K562 (cell line): ENCODE data around the gene PRICKLE4. TPM values are rescaled to one million over a fixed set of nuclear protein-coding genes. Genes with fewer than 3 reads are reported as not detected.

Source experiments
- ARID2 ChIP-seq: fragments of 450-650 bp; IDR thresholded peaks from 2 replicates; pipeline ENCODE4 v1.6.1; 2017; ENCODE audit warnings: antibody characterized with exemption, mild to moderate bottlenecking
- BDP1 ChIP-seq: IDR thresholded peaks from 3 replicates; pipeline ENCODE4 v1.6.1; 2011; ENCODE audit not compliant: insufficient read length, insufficient read depth
- CBFA2T2 ChIP-seq: fragments of 450-650 bp; conservative IDR thresholded peaks from 2 replicates; pipeline ENCODE4 v1.6.1; 2017; ENCODE audit warnings: mild to moderate bottlenecking
- HLTF ChIP-seq: fragments of 450-650 bp; IDR thresholded peaks from 2 replicates; pipeline ENCODE4 v1.6.1; 2016
- LCOR ChIP-seq: sonication (generic); formaldehyde crosslinking; IDR thresholded peaks from 2 replicates; pipeline ENCODE4 v1.8.0; 2022; ENCODE audit warnings: mild to moderate bottlenecking, missing genetic modification reagents
- MCM2 ChIP-seq: fragments of 450-650 bp; IDR thresholded peaks from 2 replicates; pipeline ENCODE4 v1.6.1; 2017; ENCODE audit warnings: low read depth, mild to moderate bottlenecking
- NR3C1 ChIP-seq: sonication (generic); formaldehyde crosslinking; IDR thresholded peaks from 2 replicates; pipeline ENCODE4 v1.8.1; 2022; ENCODE audit warnings: missing genetic modification reagents
- POU5F1 ChIP-seq: fragments of 150-350 bp; IDR thresholded peaks from 2 replicates; pipeline ENCODE4 v1.6.1; 2014; ENCODE audit warnings: borderline replicate concordance, low read length, low read depth, mild to moderate bottlenecking; ENCODE audit not compliant: partially characterized antibody
- RBM34 ChIP-seq: fragments of 200-400 bp; formaldehyde crosslinking; IDR thresholded peaks from 2 replicates; pipeline ENCODE4 v1.6.1; 2018; ENCODE audit warnings: low read length, borderline replicate concordance; ENCODE audit not compliant: insufficient read depth
- SMAD1 ChIP-seq: fragments of 150-350 bp; IDR thresholded peaks from 2 replicates; pipeline ENCODE4 v1.6.1; 2014; ENCODE audit warnings: low read length, low read depth; ENCODE audit not compliant: partially characterized antibody
- U2AF1 ChIP-seq: fragments of 200-400 bp; formaldehyde crosslinking; optimal IDR thresholded peaks from 2 replicates; pipeline ENCODE3; 2017; ENCODE audit warnings: mild to moderate bottlenecking, low read depth, low read length, moderate library complexity
- ZEB2 ChIP-seq: fragments of 450-650 bp; IDR thresholded peaks from 2 replicates; pipeline ENCODE4 v1.6.1; 2016
- polyA plus RNA-seq, 8 experiments: library from polyadenylated mRNA; depleted of rRNA in 4 of 8; stranded (reverse) in 5 of 8; unstranded in 3 of 8; fragments of >200 nt; fragmentation: Nextera tagmentation in 2 of 8; fragmentation: Illumina TruSeq in 1 of 8; extraction: Ambion mirVana in 2 of 8; extraction: Trizol in 1 of 8; gene quantifications; 2 replicates each; pipeline versions ENCODE4 v1.2.1 to v1.2.3, GENCODE V29; 2011 to 2014; ENCODE audit warnings: inconsistent platforms in 1 of 8, missing spikeins in 1 of 8
- total RNA-seq, 7 experiments: library from RNA; depleted of rRNA in 6 of 7; stranded (reverse); fragments of >200 nt in 6 of 7; fragmentation: Illumina TruSeq in 2 of 7; extraction: Trizol in 2 of 7; gene quantifications; 2 replicates each; pipeline versions ENCODE4 v1.2.1 to v1.2.3, GENCODE V29; 2011 to 2021; ENCODE audit warnings: low replicate concordance in 1 of 7
- TF ChIP-seq, protein P1 (sequence below): fragments of 450-650 bp; IDR thresholded peaks from 2 replicates; pipeline ENCODE4 v1.6.1; 2018; ENCODE audit warnings: mild to moderate bottlenecking, low read depth; ENCODE audit not compliant: partially characterized antibody
- TF ChIP-seq, protein P2 (sequence below), 2 experiments: fragments of 450-650 bp in 1 of 2; sonication (generic) in 1 of 2; formaldehyde crosslinking in 1 of 2; IDR thresholded peaks in 1 of 2; conservative IDR thresholded peaks in 1 of 2; 2 replicates each; pipeline versions ENCODE4 v1.6.1 to v1.8.1; 2016 to 2023; ENCODE audit warnings: mild to moderate bottlenecking in 2 of 2, moderate library complexity in 2 of 2, inconsistent platforms in 1 of 2, missing genetic modification reagents in 1 of 2
- TF ChIP-seq, protein P3 (sequence below): fragments of 250-450 bp; sonication (Bioruptor Pico); IDR thresholded peaks from 2 replicates; pipeline ENCODE4 v1.9.0; 2021; ENCODE audit warnings: mild to moderate bottlenecking
- TF ChIP-seq, protein P4 (sequence below): sonication (generic); formaldehyde crosslinking; IDR thresholded peaks from 2 replicates; pipeline ENCODE4 v1.8.0; 2023; ENCODE audit warnings: mild to moderate bottlenecking, missing genetic modification reagents
- TF ChIP-seq, protein P5 (sequence below), 2 experiments: fragments of 450-650 bp; IDR thresholded peaks; 2 replicates each; pipeline ENCODE4 v1.6.1; 2016

Gene PRICKLE4
- total and polyA plus RNA-seq, 9 of the 15 experiments (the other 6 are each of a cell fraction or from before 2014, with no cell fraction given) = 0.20 to 0.32 (median 0.27) TPM; not detected in 6

DNA sequence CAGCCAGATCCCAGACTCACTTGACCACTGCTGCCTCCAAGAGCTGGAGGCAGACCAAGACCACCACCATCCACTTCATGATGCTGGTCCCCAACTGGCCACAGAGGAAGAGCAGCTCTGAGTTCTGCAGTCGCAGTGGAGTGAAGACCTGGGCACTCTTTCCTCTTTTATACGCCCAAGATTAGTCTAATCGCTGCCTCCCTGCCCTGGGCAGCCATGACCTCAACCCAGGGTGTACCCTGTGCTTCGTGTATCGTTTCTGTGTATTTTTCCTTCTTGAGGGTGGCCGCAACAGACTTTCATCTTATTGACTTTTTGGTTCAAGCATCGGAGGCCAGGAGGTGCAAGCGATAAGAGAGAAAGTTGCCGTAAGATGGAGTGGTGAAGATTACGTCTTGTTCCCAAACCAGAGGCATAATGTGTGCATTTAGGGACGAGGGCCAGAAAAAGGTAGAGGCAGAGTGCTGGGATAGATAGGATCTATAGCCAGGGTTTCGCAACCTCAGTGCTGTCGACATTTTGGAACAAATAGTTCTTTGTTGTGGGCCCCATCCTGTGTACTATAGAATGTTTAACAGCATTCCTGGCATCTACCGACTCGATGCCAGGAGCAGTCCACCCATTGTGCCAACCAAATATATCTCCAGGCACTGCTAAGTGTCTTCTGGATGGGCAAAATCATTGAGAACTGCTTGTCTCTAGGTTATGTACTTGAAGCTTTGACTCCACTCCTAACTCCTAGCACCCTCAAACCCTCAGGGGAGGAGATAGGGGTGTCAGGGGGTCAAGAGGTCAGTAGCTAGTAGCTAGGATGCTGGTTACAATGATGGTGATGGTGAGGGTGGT lies 33.1 kb upstream of the PRICKLE4 start, which contains the start of gene PGC (continued):
- TF ChIP-seq, protein P1, sequence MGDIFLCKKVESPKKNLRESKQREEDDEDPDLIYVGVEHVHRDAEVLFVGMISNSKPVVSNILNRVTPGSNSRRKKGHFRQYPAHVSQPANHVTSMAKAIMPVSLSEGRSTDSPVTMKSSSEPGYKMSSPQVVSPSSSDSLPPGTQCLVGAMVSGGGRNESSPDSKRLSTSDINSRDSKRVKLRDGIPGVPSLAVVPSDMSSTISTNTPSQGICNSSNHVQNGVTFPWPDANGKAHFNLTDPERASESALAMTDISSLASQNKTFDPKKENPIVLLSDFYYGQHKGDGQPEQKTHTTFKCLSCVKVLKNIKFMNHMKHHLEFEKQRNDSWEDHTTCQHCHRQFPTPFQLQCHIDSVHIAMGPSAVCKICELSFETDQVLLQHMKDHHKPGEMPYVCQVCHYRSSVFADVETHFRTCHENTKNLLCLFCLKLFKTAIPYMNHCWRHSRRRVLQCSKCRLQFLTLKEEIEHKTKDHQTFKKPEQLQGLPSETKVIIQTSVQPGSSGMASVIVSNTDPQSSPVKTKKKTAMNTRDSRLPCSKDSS = no peak
- TF ChIP-seq, protein P2, sequence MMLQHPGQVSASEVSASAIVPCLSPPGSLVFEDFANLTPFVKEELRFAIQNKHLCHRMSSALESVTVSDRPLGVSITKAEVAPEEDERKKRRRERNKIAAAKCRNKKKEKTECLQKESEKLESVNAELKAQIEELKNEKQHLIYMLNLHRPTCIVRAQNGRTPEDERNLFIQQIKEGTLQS (IDR thresholded peaks at IDR 0.05) = peak; percentile 59
- TF ChIP-seq, protein P2 (CRISPR knock-in tag; conservative IDR thresholded peaks at IDR 0.05) = no peak
- TF ChIP-seq CBFA2T2 = peak; percentile 54
- TF ChIP-seq, protein P3, sequence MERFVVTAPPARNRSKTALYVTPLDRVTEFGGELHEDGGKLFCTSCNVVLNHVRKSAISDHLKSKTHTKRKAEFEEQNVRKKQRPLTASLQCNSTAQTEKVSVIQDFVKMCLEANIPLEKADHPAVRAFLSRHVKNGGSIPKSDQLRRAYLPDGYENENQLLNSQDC (CRISPR knock-in tag) = no peak
- peak; percentile 27 for TF ChIP-seq SMAD1
- TF ChIP-seq, protein P4, sequence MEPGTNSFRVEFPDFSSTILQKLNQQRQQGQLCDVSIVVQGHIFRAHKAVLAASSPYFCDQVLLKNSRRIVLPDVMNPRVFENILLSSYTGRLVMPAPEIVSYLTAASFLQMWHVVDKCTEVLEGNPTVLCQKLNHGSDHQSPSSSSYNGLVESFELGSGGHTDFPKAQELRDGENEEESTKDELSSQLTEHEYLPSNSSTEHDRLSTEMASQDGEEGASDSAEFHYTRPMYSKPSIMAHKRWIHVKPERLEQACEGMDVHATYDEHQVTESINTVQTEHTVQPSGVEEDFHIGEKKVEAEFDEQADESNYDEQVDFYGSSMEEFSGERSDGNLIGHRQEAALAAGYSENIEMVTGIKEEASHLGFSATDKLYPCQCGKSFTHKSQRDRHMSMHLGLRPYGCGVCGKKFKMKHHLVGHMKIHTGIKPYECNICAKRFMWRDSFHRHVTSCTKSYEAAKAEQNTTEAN (CRISPR knock-in tag) = no peak
- TF ChIP-seq, protein P5, sequence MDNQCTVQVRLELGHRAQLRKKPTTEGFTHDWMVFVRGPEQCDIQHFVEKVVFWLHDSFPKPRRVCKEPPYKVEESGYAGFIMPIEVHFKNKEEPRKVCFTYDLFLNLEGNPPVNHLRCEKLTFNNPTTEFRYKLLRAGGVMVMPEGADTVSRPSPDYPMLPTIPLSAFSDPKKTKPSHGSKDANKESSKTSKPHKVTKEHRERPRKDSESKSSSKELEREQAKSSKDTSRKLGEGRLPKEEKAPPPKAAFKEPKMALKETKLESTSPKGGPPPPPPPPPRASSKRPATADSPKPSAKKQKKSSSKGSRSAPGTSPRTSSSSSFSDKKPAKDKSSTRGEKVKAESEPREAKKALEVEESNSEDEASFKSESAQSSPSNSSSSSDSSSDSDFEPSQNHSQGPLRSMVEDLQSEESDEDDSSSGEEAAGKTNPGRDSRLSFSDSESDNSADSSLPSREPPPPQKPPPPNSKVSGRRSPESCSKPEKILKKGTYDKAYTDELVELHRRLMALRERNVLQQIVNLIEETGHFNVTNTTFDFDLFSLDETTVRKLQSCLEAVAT (IDR thresholded peaks at IDR 0.05) = no peak
- no peak for TF ChIP-seq RBM34
- TF ChIP-seq POU5F1 = no peak
- TF ChIP-seq ZEB2 = peak; percentile 81
- TF ChIP-seq NR3C1 (CRISPR knock-in tag) = no peak
- TF ChIP-seq U2AF1 = no peak
- TF ChIP-seq HLTF = no peak
- TF ChIP-seq BDP1 = no peak
- TF ChIP-seq MCM2 = no peak
- TF ChIP-seq LCOR (CRISPR knock-in tag) = 0 out of 2 replicates have a peak, but pooled peaks have one; percentile 42
- TF ChIP-seq ARID2 = no peak
